ENCODE results near the gene PCDH9.

PCDH9 gene

GRCh38 chr13:66513728-66514127 is 716.4 kb downstream of the PCDH9 start:
- H3K4me3 ChIP-seq (IDR thresholded peaks at IDR 0.05; ENCODE audit: insufficient read depth, low read depth, low read length) = no peak overlapping the region
- peaks cover 30% of the 10 kb centered on the region for H3K4me1 ChIP-seq (ENCODE audit: low read depth, poor library complexity, severe bottlenecking)
- H3K4me2 ChIP-seq = peak overlapping the region; percentile 66
- no peaks in the 10 kb centered on the region for H4K20me1 ChIP-seq (ENCODE audit: insufficient read depth)
- no peaks in the 10 kb centered on the region for H3K27me3 ChIP-seq (ENCODE audit: insufficient read depth, low read depth)
- H3K36me3 ChIP-seq (ENCODE audit: insufficient read depth) = no peaks in the 10 kb centered on the region
- H2AFZ ChIP-seq (ENCODE audit: low read depth) = peak overlapping the region; percentile 39
- H3K9ac ChIP-seq = peak overlapping the region; percentile 42; the same call in 1 of the 2 replicates
- H3K27ac ChIP-seq = peak overlapping the region; percentile 86
- H3K79me2 ChIP-seq (ENCODE audit: insufficient read depth, low read depth) = no peaks in the 10 kb centered on the region
- TF ChIP-seq CTCF (conservative IDR thresholded peaks at IDR 0.05; ENCODE audit: low read depth, low read length) = no peak

- H3K4me1 ChIP-seq (ENCODE audit: low read depth, poor library complexity, severe bottlenecking) = peaks cover 29% of the 10 kb centered on the region
- H2AFZ ChIP-seq (ENCODE audit: low read depth) = no peak overlapping the region
- no peaks in the 10 kb centered on the region for H4K20me1 ChIP-seq (ENCODE audit: insufficient read depth)
- no peak overlapping the region for H3K27ac ChIP-seq
- H3K4me2 ChIP-seq = no peak overlapping the region
- H3K79me2 ChIP-seq (ENCODE audit: insufficient read depth, low read depth) = no peaks in the 10 kb centered on the region
- H3K9ac ChIP-seq = no peak overlapping the region
- no peak overlapping the region for H3K4me3 ChIP-seq (IDR thresholded peaks at IDR 0.05; ENCODE audit: insufficient read depth, low read depth, low read length)
- H3K36me3 ChIP-seq (ENCODE audit: insufficient read depth) = no peaks in the 10 kb centered on the region
- no peaks in the 10 kb centered on the region for H3K27me3 ChIP-seq (ENCODE audit: insufficient read depth, low read depth)
- TF ChIP-seq CTCF (conservative IDR thresholded peaks at IDR 0.05; ENCODE audit: low read depth, low read length) = no peak
These were observed 721.0 kb downstream of the PCDH9 start for GRCh38 chr13:66509175-66509574.

GRCh38 chr13:66508153-66508909 is 721.8 kb downstream of the PCDH9 start:
- Histone ChIP-seq H3K4me2 (no peak overlapping the region), H3K27ac (no peak overlapping the region)
- no peak for TF ChIP-seq CTCF (conservative IDR thresholded peaks at IDR 0.05; ENCODE audit: low read depth, low read length)

DNA sequence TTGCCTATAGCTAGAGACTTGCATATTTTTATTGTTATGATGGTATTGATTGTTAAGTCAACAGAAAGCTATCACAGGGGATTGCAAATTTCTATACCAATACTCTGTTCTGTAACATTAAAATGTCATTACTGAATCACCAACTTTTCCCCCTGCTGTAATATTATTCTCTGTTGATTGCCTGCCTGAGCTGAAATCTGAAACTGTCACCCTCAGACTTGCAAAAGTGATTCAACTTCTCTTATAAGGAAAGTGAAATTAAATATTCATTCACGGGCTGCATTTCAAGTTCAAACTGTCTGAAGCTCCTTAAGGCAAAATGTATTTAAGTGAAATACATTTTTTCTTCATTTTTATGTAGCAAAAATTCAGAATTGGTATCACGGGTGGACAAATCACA is 723.2 kb downstream of the PCDH9 start:
- Histone ChIP-seq H3K27ac (no peak overlapping the region), H3K79me2 (ENCODE audit: insufficient read depth, low read depth) (no peaks in the 10 kb centered on the region), H3K4me3 (IDR thresholded peaks at IDR 0.05; ENCODE audit: insufficient read depth, low read depth, low read length) (no peak overlapping the region), H3K4me2 (peak overlapping the region; percentile 48), H3K9ac (no peak overlapping the region), H3K36me3 (ENCODE audit: insufficient read depth) (no peaks in the 10 kb centered on the region), H4K20me1 (ENCODE audit: insufficient read depth) (no peaks in the 10 kb centered on the region), H3K4me1 (ENCODE audit: low read depth, poor library complexity, severe bottlenecking) (peaks cover 9% of the 10 kb centered on the region), H2AFZ (ENCODE audit: low read depth) (peak overlapping the region; percentile 14; the same call in 1 of the 2 replicates), H3K27me3 (ENCODE audit: insufficient read depth, low read depth) (no peaks in the 10 kb centered on the region)
- no peak for TF ChIP-seq CTCF (conservative IDR thresholded peaks at IDR 0.05; ENCODE audit: low read depth, low read length)

More at GRCh38 chr13:66508153-66508909, 721.8 kb downstream of the PCDH9 start:
- no peaks in the 10 kb centered on the region for H4K20me1 ChIP-seq (ENCODE audit: insufficient read depth)
- H3K27me3 ChIP-seq (ENCODE audit: insufficient read depth, low read depth) = no peaks in the 10 kb centered on the region
- peaks cover 20% of the 10 kb centered on the region for H3K4me1 ChIP-seq (ENCODE audit: low read depth, poor library complexity, severe bottlenecking)
- no peak overlapping the region for H3K9ac ChIP-seq
- H3K36me3 ChIP-seq (ENCODE audit: insufficient read depth) = no peaks in the 10 kb centered on the region
- no peak overlapping the region for H3K4me3 ChIP-seq (IDR thresholded peaks at IDR 0.05; ENCODE audit: insufficient read depth, low read depth, low read length)
- H2AFZ ChIP-seq (ENCODE audit: low read depth) = no peak overlapping the region
- H3K79me2 ChIP-seq (ENCODE audit: insufficient read depth, low read depth) = no peaks in the 10 kb centered on the region

All from KMS-11 (cell line).